Measurements from ENCODE around the gene DCAKD.

The DCAKD gene

GRCh38 chr17:45018514-45018847 is 33.0 kb downstream of the DCAKD start:
- TF ChIP-seq CTCF (IDR thresholded peaks at IDR 0.05; ENCODE audit: low read depth, low read length), result no peak
- no peak for DNase-seq (ENCODE audit: extremely low read depth, low read depth)

- peak; percentile 28 for TF ChIP-seq CTCF (IDR thresholded peaks at IDR 0.05; ENCODE audit: low read depth, low read length)
- DNase-seq (ENCODE audit: extremely low read depth, low read depth), result no peak
Observed at GRCh38 chr17:45016823-45017222, 34.6 kb downstream of the DCAKD start.

GRCh38 chr17:45016237-45016636 is 35.2 kb downstream of the DCAKD start:
- DNase-seq (ENCODE audit: extremely low read depth, low read depth), result no peak
- TF ChIP-seq CTCF (IDR thresholded peaks at IDR 0.05; ENCODE audit: low read depth, low read length), result no peak

- no peak for DNase-seq (ENCODE audit: extremely low read depth, low read depth)
- no peak for TF ChIP-seq CTCF (IDR thresholded peaks at IDR 0.05; ENCODE audit: low read depth, low read length)
Observed at GRCh38 chr17:45013021-45013997, 38.1 kb downstream of the DCAKD start.

- no peak for TF ChIP-seq CTCF (IDR thresholded peaks at IDR 0.05; ENCODE audit: low read depth, low read length)
- DNase-seq (ENCODE audit: extremely low read depth, low read depth), result no peak
Observed at GRCh38 chr17:45011767-45012166, 39.7 kb downstream of the DCAKD start.

- DNase-seq (ENCODE audit: extremely low read depth, low read depth), result no peak
- TF ChIP-seq CTCF (IDR thresholded peaks at IDR 0.05; ENCODE audit: low read depth, low read length), result no peak
Observed at GRCh38 chr17:45009676-45010467, 41.6 kb downstream of the DCAKD start.

GRCh38 chr17:45008216-45008615 is 43.2 kb downstream of the DCAKD start:
- DNase-seq (ENCODE audit: extremely low read depth, low read depth), result no peak
- no peak for TF ChIP-seq CTCF (IDR thresholded peaks at IDR 0.05; ENCODE audit: low read depth, low read length)

Data from AG09319 (cell line).